Cortex of kidney (tissue), 1 donor: ENCODE results near the gene ELMOD3.
"Not testable (repeated sequence)": the region's sequence is repeated elsewhere in the genome, so short reads cannot be mapped to it uniquely, and the experiment has no call there.

ENCODE experiments used
- DNase-seq: peaks from one replicate; lab custom pipeline; 2025; lab: John Stamatoyannopoulos, UW

Gene ELMOD3

DNA sequence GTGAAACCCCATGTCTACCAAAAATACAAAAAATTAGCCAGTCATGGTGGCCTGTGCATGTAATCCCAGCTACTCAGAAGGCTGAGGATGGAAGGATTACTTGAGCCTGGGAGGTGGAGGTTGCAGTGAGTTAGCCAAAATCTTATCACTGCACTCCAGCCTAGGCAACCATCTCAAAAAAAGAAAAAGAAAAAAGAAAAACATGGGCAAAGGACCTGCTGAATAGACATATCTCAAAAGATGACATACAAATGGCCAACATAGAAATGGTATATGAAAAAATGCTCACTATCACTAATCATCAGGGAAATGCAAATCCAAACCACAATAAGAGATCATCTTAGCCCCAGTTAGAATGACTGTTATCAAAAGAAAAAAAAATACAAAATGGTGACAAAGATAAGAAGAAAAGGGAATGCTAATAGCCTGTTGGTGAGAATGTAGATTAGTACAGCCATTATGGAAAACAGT, 25.4 kb upstream of the ELMOD3 start:
- no peak for DNase-seq

DNA sequence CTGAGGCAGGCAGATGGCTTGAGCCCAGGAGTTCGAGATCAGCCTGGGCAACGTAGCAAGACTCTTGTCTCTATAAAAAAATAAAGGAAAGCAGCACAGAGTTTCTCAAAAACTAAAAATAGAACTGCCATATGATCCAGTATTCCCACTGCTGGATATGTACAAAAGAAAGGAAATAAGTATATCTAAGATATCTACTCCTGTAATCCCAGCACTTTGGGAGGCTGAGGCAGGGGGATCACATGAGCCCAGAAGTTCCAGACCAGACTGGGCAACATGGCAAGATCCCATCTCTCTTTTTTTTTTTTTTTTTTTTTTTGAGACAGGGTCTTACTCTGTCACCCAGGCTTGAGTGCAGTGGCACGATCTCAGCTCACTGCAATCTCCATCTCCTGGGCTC, 24.9 kb upstream of the ELMOD3 start:
- not testable (repeated sequence) for DNase-seq

DNA sequence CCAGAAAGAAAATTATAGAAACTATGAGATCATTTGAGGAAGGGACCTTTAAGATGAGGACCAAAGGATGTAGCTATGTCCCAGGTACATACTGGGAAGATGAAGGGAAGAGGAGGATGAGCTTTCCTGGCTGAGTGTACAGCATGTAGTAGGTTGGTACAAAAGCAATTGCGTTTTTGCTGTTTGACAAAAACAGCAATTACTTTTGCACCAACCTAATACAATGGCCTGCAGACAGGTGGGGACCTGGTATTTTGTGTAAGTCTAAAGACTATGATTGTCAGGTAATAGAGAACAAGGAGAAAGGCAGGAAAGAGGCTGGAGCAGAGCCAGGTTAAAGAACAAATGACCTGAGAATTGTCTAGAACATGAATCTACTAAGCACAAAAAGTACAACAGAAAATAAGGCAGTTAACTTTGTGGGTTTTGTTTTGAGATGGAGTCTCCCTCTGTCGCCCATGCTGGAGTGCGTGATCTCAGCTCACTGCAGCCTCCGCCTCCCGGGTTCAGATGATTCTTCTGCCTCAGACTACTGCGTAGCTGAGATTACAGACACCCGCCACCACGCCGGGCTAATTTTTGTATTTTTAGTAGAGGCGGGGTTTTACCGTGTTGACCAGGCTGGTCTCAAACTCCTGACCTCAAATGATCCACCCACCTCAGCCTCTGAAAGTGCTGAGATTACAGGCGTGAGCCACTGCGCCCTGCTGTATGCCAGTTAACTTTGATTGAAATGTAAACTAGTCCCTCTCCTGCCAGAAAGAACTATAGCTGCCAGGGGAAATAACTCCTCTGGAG, 23.5 kb upstream of the ELMOD3 start:
- DNase-seq: no peak

DNA sequence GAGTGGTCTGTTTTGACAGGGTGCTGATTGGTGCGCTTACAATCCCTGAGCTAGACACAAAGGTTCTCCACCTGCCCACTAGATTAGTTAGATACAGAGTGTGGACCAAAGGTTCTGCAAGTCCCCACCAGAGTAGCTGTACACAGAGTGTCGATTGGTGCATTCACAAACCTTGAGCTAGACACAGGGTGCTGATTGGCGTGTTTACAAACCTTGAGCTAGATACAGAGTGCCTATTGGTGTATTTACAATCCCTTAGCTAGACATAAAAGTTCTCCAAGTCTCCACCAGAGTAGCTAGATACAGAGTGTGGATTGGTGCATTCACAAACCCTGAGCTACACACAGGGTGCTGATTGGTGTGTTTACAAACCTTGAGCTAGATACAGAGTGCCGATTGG, 20.7 kb upstream of the ELMOD3 start:
- not testable (repeated sequence) for DNase-seq

DNA sequence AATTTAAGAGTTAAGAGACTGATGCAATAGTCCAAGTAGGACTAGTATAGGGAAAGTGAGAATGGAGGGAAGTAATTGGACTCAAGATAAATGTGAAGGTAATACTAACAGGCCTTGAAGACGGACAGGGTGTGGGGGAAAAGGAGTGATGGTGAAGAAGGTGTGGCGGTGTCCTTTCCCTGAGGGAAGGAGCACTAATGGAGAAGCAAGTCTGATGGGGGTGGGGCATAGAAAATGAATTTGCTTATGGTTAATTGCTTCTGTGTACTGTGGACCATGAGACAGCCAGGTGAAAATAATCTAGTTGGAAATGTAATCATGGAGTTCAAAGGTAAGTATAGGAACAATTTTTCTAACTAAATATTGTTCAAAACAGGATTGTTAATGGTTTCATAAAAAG, 19.6 kb upstream of the ELMOD3 start:
- no peak for DNase-seq

DNA sequence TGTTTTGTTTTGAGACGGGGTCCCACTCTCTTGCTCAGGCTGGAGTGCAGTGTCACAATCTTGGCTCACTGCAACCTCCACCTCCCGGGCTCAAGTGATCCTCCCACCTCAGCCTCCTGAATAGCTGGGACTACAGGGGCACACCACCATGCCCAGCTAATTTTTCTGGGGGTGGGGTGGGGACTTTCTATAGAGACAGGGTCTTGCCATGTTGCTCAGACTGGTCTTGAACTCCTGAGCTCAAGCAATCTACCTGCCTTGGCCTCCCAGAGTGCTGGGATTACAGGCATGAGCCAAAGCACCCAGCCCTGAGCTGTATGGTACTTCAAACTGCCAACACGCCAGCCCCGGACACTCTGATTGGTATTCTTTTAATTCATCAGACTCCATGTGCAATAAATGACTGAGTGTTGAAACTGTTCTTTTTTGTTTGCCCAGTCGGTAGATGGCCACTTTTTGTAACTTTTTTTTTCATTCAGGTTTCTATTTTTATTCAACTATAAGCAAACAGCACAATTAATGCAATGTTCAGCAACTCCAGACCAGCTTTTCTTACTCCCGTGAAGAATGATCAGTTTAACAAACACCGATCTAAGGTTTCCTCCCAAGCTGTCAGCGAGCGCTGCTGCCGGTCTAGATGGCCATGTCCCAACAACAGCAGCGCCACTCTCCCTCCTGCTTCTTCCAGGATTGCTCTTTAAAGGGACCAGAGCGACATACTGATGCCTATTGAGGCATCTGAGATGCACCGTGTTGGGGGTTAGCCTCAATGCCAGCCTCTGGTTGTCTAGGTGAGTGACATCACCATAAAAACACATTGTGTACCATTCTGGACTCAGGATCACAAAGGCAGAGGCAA, 14.3 kb upstream of the ELMOD3 start:
- no peak for DNase-seq

DNA sequence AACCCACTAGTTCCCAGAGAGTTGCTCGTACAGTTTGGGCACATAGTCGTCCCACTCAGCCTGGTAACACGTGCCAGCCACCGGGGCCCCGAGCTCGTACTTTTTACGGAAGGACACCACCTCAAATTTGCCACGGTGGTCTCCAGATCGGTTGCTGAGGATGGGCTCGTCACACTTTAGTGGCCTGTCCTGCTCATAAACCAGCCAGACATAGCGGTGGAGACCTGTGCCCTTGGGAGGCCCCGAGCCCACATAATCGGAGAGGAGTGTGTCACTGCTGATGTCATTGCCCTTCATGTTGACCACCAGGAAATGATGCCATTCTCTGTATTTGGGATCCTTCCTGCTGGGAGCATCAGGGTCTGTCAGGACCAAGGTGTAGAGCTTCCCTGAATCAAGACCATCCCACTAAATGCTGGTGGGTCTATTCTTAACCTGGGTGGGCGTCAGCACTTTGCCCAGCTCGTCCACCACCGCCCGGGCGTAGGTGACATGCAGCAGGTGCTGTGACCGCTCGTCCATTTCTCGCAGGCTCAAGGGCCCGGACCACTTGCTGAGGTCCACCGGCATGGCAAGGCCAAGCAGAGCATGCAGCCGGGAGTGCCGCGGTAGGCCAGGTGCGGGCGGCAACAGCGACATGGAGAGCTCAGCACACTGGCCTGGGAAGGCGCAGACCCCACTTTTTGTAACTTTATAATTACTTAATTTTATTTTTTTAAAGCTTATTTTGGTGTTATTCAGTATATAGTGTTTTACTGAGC, 13.1 kb upstream of the ELMOD3 start:
- no peak for DNase-seq

DNA sequence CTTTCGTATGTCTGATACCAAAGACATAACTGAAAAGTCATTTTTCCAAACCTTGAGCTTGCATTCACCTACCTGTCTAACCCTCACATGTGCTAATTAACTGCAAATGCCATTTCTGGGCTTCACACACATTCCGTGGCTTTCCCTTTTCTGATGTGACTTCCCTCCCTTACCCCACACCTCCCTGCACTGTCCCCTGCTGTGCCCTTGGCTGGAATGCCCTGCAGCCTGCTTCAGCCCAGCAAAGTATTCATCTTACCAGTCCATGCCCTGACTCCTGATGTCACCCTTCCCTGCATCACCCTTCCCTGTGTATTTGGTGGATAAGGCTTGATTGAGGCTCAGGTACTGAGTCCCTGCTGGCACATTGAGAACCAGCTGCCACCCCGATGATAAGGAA, 12.4 kb upstream of the ELMOD3 start:
- no peak for DNase-seq

DNA sequence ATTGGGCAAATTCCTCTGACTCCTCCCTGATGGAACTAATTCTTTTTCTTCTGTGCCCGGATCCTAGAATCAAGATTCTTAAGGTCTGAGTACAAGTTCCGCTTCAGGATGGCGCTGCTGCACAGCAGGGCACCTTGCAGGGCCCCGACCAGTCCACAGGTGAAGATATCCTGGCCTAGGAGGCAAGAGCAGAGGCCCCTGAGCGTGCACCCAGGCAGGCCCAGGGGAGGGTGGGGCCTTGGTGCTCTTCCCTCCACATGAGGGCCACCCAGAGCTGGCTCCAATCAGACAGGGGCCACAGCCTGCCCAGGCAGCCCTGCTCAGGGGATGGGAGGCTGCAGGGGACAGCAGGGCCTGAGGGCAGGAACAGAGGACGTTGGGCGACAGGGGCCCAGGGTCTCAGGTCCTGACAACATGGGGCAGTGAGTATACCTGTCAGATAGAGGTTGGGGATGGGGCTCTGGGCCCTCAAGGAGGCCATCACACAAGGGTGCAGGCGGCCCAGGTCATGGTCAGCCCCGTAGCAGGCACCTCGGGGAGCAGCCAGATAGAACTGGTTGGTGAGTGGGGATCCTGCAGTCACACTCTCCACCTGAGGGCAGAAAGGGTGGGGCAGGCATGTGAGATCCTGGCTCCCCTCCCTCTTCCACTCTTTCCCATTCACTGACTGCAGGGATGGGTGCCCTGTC, 11.2 kb upstream of the ELMOD3 start:
- not testable (repeated sequence) for DNase-seq

DNA sequence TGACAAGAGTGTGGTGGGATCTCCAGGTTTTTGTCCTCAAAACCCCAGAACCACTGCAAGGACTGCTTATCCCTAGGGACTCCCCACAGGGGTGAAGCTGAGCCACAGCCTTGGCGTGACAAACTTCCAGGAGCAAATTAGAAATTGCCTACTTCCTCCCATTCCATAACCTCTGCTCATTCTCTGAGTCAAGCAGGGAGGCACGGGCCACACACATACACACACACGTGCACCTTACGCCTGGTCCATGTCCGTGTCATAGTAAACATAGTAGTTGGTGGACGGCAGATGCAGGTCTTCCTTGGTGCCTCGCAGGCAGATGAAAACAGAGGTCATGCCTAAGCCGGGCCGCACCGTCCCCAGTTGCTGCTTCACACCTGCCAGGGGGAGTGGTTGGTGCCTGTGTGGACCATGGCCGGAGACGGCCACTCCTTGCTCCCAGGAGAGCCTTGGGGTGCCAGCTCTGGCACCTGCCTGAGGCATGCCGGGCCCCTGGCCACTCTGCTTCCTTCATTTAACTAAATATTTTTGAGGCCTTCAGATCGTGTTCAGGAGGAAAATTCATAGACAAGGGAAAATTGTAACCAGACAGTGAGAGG, 10.1 kb upstream of the ELMOD3 start:
- no peak for DNase-seq

DNA sequence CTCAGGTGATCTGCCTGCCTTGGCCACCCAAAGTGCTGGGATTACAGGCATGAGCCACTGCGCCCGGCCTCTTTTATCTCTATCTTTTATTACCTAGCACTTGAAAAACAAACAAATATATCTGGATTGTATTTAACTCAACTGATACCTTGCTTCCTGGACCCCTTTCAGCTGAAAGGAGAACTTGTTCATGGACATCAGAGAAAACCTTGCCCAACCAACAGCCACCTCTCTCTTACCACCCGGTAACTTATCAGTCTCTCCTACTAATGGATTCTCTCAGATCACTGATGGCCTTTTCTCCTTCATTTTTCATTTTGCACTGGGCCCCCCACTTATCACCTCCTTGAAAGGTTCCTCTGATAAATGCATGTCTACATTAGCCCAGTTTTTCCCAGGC, 7.0 kb upstream of the ELMOD3 start:
- DNase-seq: no peak

DNA sequence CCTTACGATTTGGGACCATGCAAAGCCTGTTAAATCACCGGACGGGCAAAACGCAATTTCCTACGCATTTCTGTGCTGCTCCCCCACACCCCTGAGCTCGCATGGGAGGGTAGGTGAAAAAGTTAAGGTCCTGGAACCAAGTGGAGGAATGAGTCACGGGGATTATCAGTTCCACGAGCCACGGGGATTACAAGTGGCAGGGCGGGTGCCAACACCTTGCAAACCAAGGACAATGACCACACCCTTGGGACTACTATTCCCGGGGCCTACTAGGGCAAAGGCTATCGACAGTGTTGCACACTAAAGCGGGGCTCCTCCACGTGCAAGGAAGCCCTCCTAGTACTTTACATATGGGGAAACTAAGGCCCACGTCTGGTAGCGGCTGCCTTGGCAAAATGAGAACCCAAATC, 688 bp upstream of the ELMOD3 start:
- DNase-seq: no peak

DNA sequence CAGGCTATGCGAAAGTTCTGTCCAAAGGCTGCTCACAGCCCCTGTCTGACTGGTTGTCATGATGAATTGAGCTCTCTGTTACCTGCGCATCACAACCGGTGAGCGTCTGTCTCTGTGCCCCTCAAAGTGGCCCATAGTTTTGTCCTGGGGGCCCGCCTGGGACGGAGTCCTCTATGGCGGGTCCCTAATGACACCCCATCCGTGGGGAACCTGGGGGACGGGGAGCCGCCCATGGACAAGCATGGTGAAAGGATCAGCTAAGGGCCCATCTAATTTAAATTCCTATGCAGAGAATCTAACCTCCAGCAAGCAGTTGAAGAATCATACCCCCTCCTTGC, 473 bp downstream of the ELMOD3 start:
- DNase-seq: no peak

DNA sequence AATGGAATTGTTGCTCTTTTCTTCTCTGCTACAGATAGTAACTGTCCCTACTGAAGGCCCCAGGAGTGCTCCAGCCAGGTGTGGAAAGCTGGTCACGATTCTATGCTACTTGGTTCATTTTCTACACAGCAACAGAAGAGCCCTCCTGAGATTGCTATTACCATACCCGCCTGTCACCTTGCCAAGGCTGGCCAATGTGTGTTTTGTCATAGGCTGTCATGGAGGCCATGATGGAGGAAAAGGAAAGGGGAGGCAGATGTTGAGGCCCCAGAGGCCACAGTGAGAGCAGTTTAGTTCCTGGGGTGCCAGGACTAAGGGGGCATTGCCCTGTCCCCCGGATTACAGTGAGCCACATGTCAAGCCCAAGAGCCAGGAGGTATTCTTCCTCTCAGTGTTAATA, 952 bp downstream of the ELMOD3 start:
- DNase-seq: no peak

DNA sequence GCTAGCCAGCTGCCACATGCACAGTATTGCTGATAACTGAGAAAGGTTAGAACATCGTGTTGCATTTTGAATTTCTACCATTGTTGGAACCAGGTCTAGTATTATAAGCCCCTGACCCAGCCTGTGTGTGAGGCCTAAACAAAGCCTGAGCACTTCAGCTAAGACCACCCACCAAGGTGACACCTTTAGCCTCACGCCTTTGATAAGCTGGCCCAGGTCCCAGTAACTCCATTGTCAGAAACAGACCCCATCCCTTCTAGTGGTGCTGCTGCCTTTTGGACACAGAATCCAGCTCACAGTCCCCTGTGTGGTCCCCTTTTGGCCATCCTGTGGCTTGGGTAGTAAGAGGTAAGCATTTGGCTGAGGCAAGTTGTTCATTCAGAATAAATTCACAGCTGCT, 1.6 kb downstream of the ELMOD3 start:
- no peak for DNase-seq

DNA sequence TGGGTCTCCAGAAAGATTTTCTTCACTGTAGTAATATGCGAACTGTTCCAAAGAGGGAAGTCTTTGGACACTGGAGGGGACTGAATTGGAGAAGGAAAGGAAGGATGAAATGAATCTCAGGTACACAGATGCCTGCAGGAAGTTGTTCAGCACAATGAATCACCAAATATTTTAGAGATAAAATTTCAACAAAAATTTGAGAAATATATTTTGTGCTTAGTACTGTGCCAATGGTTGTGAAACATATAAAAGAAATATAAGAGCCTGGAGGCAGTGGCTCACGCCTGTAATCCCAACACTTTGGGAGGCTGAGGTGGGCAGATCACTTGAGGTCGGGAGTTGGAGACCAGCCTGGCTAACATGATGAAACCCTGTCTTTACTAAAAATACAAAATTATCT, 3.2 kb downstream of the ELMOD3 start:
- no peak for DNase-seq

DNA sequence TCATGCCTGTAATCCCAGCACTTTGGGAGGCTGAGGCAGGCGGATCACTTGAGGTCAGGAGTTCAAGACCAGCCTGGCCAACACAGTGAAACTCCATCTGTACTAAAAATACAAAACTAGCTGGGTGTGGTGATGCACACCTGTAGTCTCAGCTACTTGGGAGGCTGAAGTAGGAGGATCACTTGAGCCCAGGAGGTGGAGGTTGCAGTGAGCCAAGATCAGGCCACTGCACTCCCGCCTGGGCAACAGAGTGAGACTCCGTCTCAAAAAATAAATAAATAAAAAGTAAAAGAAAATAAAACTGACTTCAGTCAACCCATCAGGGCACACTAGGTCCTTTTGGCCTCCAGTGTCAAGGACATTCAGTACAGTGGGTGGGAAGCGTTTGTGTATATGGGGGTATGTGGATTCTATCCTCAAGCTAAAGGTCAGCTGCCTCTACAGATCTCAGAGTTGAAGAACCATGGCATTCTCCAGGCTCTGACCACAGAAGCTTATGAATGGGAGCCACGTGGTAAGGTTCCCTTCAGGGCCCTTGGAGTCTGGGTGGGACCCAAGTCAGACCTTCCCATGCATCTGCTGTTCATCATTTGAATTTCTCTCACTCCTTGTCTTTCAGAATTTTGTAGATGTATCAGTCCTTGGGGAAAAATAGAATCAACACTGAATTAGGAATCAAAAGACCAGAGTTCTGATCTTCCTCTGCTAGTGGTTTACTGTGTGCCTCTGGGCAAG, 8.3 kb downstream of the ELMOD3 start:
- not testable (repeated sequence) for DNase-seq

DNA sequence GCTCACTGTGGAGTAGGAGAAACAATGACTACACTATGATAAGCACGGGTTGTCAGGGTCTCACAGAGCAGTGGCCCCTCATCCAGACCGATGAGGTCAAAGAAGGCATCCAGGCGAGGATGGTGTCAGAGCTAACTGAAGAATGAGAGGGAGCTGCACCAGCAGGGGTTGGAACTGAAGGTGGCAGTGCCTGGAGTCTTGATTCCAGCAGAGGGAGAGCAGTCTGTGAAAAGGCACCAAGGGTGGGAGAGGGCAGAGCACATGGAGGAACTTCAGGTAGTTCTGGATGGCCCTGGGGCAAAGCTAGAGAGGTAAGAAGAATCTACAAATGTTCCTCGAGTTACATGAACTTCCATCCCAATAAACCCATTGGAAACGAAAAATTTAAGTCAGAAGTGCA, 12.6 kb downstream of the ELMOD3 start:
- DNase-seq: no peak

DNA sequence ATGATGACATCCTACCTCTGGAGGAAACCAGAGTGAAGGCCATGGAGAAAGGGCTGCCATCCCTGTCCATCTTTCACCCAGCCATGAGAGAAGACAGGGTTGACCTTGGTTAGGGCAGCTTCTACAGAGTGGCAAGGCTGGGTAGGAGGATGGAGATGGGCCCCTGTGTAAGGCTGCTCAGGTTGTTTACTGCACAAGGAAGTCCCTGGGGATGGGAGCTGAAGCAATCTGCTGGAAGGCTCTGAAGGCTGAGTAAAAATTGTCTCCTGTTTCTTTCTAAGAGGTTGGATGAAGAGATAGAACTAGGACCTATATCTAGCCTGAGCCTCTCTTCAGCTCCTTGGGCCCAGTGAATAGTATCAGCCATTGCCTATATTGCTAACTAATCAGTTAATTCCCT, 14.4 kb downstream of the ELMOD3 start:
- no peak for DNase-seq

DNA sequence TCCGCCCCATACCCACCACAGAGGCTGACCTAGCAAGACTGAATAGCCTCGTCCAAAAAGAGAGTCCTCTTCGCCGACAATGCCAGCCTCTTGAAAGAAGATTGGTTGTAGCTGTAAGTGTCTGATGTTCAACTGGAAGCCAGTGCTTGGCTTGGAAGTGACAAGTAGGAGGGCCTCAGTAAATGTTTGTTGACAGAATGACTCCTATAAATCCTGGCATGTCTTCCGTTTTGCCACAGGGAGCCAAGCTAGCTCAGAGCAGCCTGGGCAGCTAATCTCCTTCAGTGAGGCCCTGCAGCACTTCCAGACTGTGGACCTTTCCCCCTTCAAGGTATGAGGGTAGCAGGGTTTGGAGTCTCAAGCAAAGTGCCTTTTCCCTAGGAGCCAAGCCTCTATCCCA, 14.9 kb downstream of the ELMOD3 start:
- no peak for DNase-seq

DNA sequence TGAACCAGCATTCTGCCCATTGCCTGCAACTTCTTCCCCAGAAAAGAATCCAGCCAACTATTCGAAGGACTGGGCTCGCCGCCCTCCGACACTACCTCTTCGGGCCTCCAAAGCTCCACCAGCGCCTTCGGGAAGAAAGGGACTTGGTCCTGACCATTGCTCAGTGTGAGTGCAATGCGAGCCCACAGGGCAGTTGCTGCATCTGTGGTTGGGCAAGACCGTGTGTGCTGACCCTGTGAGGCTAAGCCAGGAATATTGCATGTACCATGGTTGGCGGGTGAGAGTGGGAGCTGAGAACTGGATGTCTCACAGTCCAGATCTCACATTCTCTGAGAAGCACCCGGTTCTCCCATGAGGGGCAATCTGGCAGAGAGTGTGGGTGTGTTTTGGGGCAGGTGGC, 16.5 kb downstream of the ELMOD3 start:
- DNase-seq: no peak
